ENCODE data around the gene TENM3. TPM values are rescaled to one million over a fixed set of nuclear protein-coding genes. Genes with fewer than 3 reads are reported as not detected.

TENM3 gene
- total and polyA plus RNA-seq, 7 experiments from 2014 or later, result not detected

DNA sequence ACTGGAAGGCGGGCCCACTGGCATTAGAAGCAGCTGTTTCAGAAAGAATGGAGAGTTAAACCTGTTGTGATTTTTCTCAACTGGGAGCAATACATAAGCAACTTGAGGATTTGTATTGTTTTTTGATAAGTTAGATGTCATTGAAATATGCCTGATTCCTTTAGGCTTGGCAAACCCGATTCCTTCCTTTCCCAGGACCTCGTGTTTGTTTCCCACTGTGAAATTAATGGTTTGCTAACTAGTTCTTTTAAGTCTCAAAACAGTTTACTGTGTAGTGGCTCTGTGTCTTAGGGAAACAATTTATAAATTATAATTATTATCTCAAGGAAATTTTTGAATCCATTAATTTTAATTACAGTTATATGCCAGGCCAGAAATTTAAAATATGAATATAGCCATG is 456.0 kb downstream of the TENM3 start:
- Mint-ChIP-seq H3K27me3 (peaks cover 0 to 18% (median 5%) of the 10 kb centered on the region in 5 donors), H3K27ac (no peak overlapping the region), H3K4me1 (no peaks in the 10 kb centered on the region), H3K36me3 (no peaks in the 10 kb centered on the region), H3K4me3 (no peak overlapping the region), H3K9me3 (peaks cover 0 to 3% (median 0%) of the 10 kb centered on the region in 11 donors)
- no peak for ATAC-seq
- intact Hi-C loops (cut with micrococcal nuclease), result no loop called here
- POLR2A ChIA-PET, result no interaction called here
- no peaks in the 10 kb centered on the region for H3K4me1 ChIP-seq (ENCODE audit: control insufficient read depth in 2 of 2, insufficient read depth in 2 of 2, low read length in 2 of 2)
- H3K4me3 ChIP-seq (ENCODE audit: low read length), result no peak overlapping the region
- CTCF ChIA-PET, result no interaction called here
- no peak overlapping the region for H3K27ac ChIP-seq (ENCODE audit: low read depth, low read length)
- no peaks in the 10 kb centered on the region for H3K27me3 ChIP-seq (ENCODE audit: control insufficient read depth in 2 of 2, insufficient read depth in 2 of 2, low read length in 2 of 2)
- H3K36me3 ChIP-seq (ENCODE audit: control insufficient read depth in 2 of 3, insufficient read depth in 3 of 3, low read length in 3 of 3), result no peaks in the 10 kb centered on the region
- no peaks in the 10 kb centered on the region for H3K9me3 ChIP-seq (ENCODE audit: control insufficient read depth in 2 of 3, low read length in 3 of 3)
- DNase-seq, result no peak

DNA sequence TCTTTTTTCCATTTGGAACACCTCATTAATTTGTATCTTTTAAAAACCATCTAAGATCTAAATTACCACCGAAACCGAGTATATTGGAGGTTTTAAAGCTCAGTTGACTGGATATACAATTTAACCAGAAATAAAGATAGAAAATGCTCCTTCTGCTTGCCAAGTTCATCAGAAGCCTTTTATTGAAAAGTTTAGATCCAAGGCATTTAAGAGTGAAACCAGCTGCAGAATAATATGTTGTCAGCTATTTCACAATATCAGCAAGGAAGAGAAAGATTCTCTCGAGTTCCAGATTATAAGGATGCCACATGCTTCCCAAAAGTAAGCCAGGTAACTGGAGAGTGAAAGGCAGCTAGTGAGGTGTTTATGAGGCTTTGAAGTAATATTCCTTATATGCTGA is 456.6 kb downstream of the TENM3 start:
- no peak for DNase-seq
- CTCF ChIA-PET, result no interaction called here
- intact Hi-C loops (cut with micrococcal nuclease), result no loop called here

DNA sequence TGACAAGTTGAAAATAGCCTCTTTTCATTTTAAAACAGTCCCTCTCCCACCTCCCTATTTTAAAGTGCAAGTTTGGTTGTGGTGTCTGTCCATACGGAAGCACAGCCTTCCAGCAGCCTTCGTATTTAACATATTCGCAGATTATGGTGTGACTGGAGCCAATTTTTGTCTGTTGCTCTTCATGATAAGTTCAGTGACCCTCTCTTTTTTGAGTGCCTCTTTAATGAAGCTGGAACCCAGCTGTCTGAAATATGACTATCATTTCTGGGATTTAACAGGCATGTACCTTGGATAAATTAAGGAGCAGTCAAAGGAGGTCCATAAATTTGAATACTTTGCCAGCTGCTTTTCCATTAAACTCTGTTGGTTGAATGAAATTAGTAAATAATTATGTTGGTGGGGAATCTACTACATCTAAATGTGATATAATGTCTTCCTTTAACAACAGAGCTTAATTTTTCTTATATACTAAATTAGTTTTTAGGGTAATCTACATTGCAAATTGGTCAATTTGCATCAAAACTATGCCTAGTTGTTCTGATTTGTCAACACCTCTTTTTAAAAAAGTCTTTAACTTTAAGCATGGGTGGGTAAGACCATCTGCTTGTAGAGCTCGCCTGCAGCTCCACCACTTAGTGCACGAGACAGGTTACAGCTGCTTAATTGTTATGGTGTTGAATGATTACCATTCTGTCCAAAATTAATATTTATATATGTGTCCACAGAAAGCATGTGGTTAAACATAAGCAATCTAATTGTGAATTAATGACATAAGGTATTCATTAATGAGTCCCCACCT is 457.4 kb downstream of the TENM3 start:
- peaks cover 0 to 3% (median 0%) of the 10 kb centered on the region in 11 donors for H3K9me3 Mint-ChIP-seq
- no peak overlapping the region for H3K27ac Mint-ChIP-seq
- intact Hi-C loops (cut with micrococcal nuclease), result no loop called here
- peaks cover 0 to 16% (median 3%) of the 10 kb centered on the region in 5 donors for H3K27me3 Mint-ChIP-seq
- H3K4me1 Mint-ChIP-seq, result no peaks in the 10 kb centered on the region
- H3K27ac ChIP-seq (ENCODE audit: low read depth, low read length), result no peak overlapping the region
- H3K27me3 ChIP-seq (ENCODE audit: control insufficient read depth in 2 of 2, insufficient read depth in 2 of 2, low read length in 2 of 2), result no peaks in the 10 kb centered on the region
- H3K36me3 Mint-ChIP-seq, result no peaks in the 10 kb centered on the region
- DNase-seq, result no peak
- H3K36me3 ChIP-seq (ENCODE audit: control insufficient read depth in 2 of 3, insufficient read depth in 3 of 3, low read length in 3 of 3), result no peaks in the 10 kb centered on the region
- no peak overlapping the region for H3K4me3 Mint-ChIP-seq
- no peaks in the 10 kb centered on the region for H3K4me1 ChIP-seq (ENCODE audit: control insufficient read depth in 2 of 2, insufficient read depth in 2 of 2, low read length in 2 of 2)
- no peaks in the 10 kb centered on the region for H3K9me3 ChIP-seq (ENCODE audit: control insufficient read depth in 2 of 3, low read length in 3 of 3)
- ChIA-PET CTCF (no interaction called here), POLR2A (no interaction called here)
- no peak overlapping the region for H3K4me3 ChIP-seq (ENCODE audit: low read length)
- no peak for ATAC-seq

More for the DNA sequence above, 456.6 kb downstream of the TENM3 start:
- Mint-ChIP-seq H3K4me3 (no peak overlapping the region), H3K27me3 (peaks cover 0 to 13% (median 0%) of the 10 kb centered on the region in 5 donors), H3K9me3 (peaks cover 0 to 3% (median 0%) of the 10 kb centered on the region in 11 donors), H3K27ac (no peak overlapping the region), H3K36me3 (no peaks in the 10 kb centered on the region), H3K4me1 (no peaks in the 10 kb centered on the region)
- ATAC-seq, result no peak
- Histone ChIP-seq H3K4me3 (ENCODE audit: low read length) (no peak overlapping the region), H3K9me3 (ENCODE audit: control insufficient read depth in 2 of 3, low read length in 3 of 3) (no peaks in the 10 kb centered on the region), H3K4me1 (ENCODE audit: control insufficient read depth in 2 of 2, insufficient read depth in 2 of 2, low read length in 2 of 2) (no peaks in the 10 kb centered on the region), H3K27me3 (ENCODE audit: control insufficient read depth in 2 of 2, insufficient read depth in 2 of 2, low read length in 2 of 2) (no peaks in the 10 kb centered on the region), H3K27ac (ENCODE audit: low read depth, low read length) (no peak overlapping the region), H3K36me3 (ENCODE audit: control insufficient read depth in 2 of 3, insufficient read depth in 3 of 3, low read length in 3 of 3) (no peaks in the 10 kb centered on the region)
- POLR2A ChIA-PET, result no interaction called here

GRCh38 chr4:182704077-182704476 is 460.9 kb downstream of the TENM3 start:
- H3K4me1 Mint-ChIP-seq, result no peaks in the 10 kb centered on the region

GRCh38 chr4:182704948-182705347 is 461.7 kb downstream of the TENM3 start:
- Mint-ChIP-seq H3K4me1 (no peaks in the 10 kb centered on the region), H3K27ac (no peak overlapping the region), H3K4me3 (no peak overlapping the region), H3K9me3 (peaks cover 0 to 3% (median 0%) of the 10 kb centered on the region in 11 donors), H3K36me3 (no peaks in the 10 kb centered on the region), H3K27me3 (peaks cover 0 to 25% (median 14%) of the 10 kb centered on the region in 5 donors)
- Histone ChIP-seq H3K27ac (ENCODE audit: low read depth, low read length) (no peak overlapping the region), H3K9me3 (ENCODE audit: control insufficient read depth in 2 of 3, low read length in 3 of 3) (no peaks in the 10 kb centered on the region), H3K36me3 (ENCODE audit: control insufficient read depth in 2 of 3, insufficient read depth in 3 of 3, low read length in 3 of 3) (no peaks in the 10 kb centered on the region), H3K27me3 (ENCODE audit: control insufficient read depth in 2 of 2, insufficient read depth in 2 of 2, low read length in 2 of 2) (no peaks in the 10 kb centered on the region), H3K4me1 (ENCODE audit: control insufficient read depth in 2 of 2, insufficient read depth in 2 of 2, low read length in 2 of 2) (no peaks in the 10 kb centered on the region), H3K4me3 (ENCODE audit: low read length) (no peak overlapping the region)
- no peak for ATAC-seq
- CTCF ChIA-PET, result no interaction called here
- no peak for DNase-seq
- POLR2A ChIA-PET, result no interaction called here
- intact Hi-C loops (cut with micrococcal nuclease), result no loop called here

More at GRCh38 chr4:182704077-182704476, 460.9 kb downstream of the TENM3 start:
- POLR2A ChIA-PET, result interaction anchor here (0.7 kb wide), 1 partner anchor 27 kb away, joined by 5 read pairs; no protein-coding TSS in a partner anchor
- H3K27ac Mint-ChIP-seq, result no peak overlapping the region
- no peak overlapping the region for H3K4me3 Mint-ChIP-seq
- intact Hi-C loops (cut with micrococcal nuclease), result no loop called here
- Histone ChIP-seq H3K4me3 (ENCODE audit: low read length) (no peak overlapping the region), H3K9me3 (ENCODE audit: control insufficient read depth in 2 of 3, low read length in 3 of 3) (no peaks in the 10 kb centered on the region), H3K36me3 (ENCODE audit: control insufficient read depth in 2 of 3, insufficient read depth in 3 of 3, low read length in 3 of 3) (no peaks in the 10 kb centered on the region), H3K27ac (ENCODE audit: low read depth, low read length) (no peak overlapping the region), H3K4me1 (ENCODE audit: control insufficient read depth in 2 of 2, insufficient read depth in 2 of 2, low read length in 2 of 2) (no peaks in the 10 kb centered on the region), H3K27me3 (ENCODE audit: control insufficient read depth in 2 of 2, insufficient read depth in 2 of 2, low read length in 2 of 2) (no peaks in the 10 kb centered on the region)
- no peak for DNase-seq
- no peak for ATAC-seq
- CTCF ChIA-PET, result no interaction called here
- H3K9me3 Mint-ChIP-seq, result peaks cover 0 to 3% (median 0%) of the 10 kb centered on the region in 11 donors
- H3K36me3 Mint-ChIP-seq, result no peaks in the 10 kb centered on the region
- peaks cover 0 to 25% (median 14%) of the 10 kb centered on the region in 5 donors for H3K27me3 Mint-ChIP-seq

- H3K4me3 Mint-ChIP-seq, result no peak overlapping the region
- H3K9me3 ChIP-seq (ENCODE audit: control insufficient read depth in 2 of 3, low read length in 3 of 3), result no peaks in the 10 kb centered on the region
- no peaks in the 10 kb centered on the region for H3K36me3 ChIP-seq (ENCODE audit: control insufficient read depth in 2 of 3, insufficient read depth in 3 of 3, low read length in 3 of 3)
- H3K27me3 Mint-ChIP-seq, result peaks cover 0 to 26% (median 14%) of the 10 kb centered on the region in 5 donors
- H3K36me3 Mint-ChIP-seq, result no peaks in the 10 kb centered on the region
- POLR2A ChIA-PET, result no interaction called here
- H3K4me1 Mint-ChIP-seq, result no peaks in the 10 kb centered on the region
- H3K4me3 ChIP-seq (ENCODE audit: low read length), result no peak overlapping the region
- no peaks in the 10 kb centered on the region for H3K27me3 ChIP-seq (ENCODE audit: control insufficient read depth in 2 of 2, insufficient read depth in 2 of 2, low read length in 2 of 2)
- no peaks in the 10 kb centered on the region for H3K4me1 ChIP-seq (ENCODE audit: control insufficient read depth in 2 of 2, insufficient read depth in 2 of 2, low read length in 2 of 2)
- H3K27ac Mint-ChIP-seq, result no peak overlapping the region
- ATAC-seq (no peak), DNase-seq (no peak)
- CTCF ChIA-PET, result no interaction called here
- H3K27ac ChIP-seq (ENCODE audit: low read depth, low read length), result no peak overlapping the region
- intact Hi-C loops (cut with micrococcal nuclease), result no loop called here
- peaks cover 0 to 3% (median 0%) of the 10 kb centered on the region in 11 donors for H3K9me3 Mint-ChIP-seq
These were observed 462.2 kb downstream of the TENM3 start for GRCh38 chr4:182705389-182705788.

- intact Hi-C loops (cut with micrococcal nuclease), result no loop called here
- Histone ChIP-seq H3K27ac (ENCODE audit: low read depth, low read length) (no peak overlapping the region), H3K4me1 (ENCODE audit: control insufficient read depth in 2 of 2, insufficient read depth in 2 of 2, low read length in 2 of 2) (no peaks in the 10 kb centered on the region), H3K36me3 (ENCODE audit: control insufficient read depth in 2 of 3, insufficient read depth in 3 of 3, low read length in 3 of 3) (no peaks in the 10 kb centered on the region), H3K27me3 (ENCODE audit: control insufficient read depth in 2 of 2, insufficient read depth in 2 of 2, low read length in 2 of 2) (no peaks in the 10 kb centered on the region), H3K4me3 (ENCODE audit: low read length) (no peak overlapping the region), H3K9me3 (ENCODE audit: control insufficient read depth in 2 of 3, low read length in 3 of 3) (no peaks in the 10 kb centered on the region)
- H3K4me1 Mint-ChIP-seq, result no peaks in the 10 kb centered on the region
- no peak overlapping the region for H3K27ac Mint-ChIP-seq
- peaks cover 0 to 3% (median 0%) of the 10 kb centered on the region in 11 donors for H3K9me3 Mint-ChIP-seq
- H3K4me3 Mint-ChIP-seq, result no peak overlapping the region
- H3K36me3 Mint-ChIP-seq, result no peaks in the 10 kb centered on the region
- ChIA-PET CTCF (no interaction called here), POLR2A (no interaction called here)
- H3K27me3 Mint-ChIP-seq, result peaks cover 0 to 35% (median 15%) of the 10 kb centered on the region in 5 donors
- no peak for DNase-seq
- ATAC-seq, result no peak
These were observed 468.0 kb downstream of the TENM3 start for GRCh38 chr4:182711211-182711610.
